Measurements from ENCODE around the gene FRMD6.

FRMD6 gene

GRCh38 chr14:51651388-51652167 is at the start of gene FRMD6:
Gene FRMD6, plus strand, starts transcription at chr14:51651910. Its CDS starts 37,927 bp downstream, at chr14:51689837.
- DNase-seq: peak; percentile 55

DNA sequence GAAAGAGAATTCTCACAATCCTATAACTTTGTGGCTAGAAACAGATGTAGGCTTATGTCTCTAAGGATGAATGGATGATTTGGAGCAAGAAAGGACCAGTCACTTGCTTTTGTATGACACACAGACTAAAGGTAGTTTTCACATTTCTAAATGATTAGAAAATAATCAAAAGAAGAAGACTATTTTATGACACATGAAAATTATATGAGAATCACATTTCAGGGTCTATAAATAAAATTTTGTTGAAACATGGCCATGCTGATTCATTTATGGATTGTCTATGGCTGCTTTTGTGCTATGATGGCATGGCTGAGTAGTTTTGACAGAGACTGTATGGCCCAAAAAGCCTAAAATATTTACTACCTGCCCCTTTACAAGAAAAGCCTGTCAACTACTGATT is 49.4 kb upstream of the FRMD6 start:
- no peak for DNase-seq

GRCh38 chr14:51603495-51603894 is 48.2 kb upstream of the FRMD6 start:
- no peak for DNase-seq

DNA sequence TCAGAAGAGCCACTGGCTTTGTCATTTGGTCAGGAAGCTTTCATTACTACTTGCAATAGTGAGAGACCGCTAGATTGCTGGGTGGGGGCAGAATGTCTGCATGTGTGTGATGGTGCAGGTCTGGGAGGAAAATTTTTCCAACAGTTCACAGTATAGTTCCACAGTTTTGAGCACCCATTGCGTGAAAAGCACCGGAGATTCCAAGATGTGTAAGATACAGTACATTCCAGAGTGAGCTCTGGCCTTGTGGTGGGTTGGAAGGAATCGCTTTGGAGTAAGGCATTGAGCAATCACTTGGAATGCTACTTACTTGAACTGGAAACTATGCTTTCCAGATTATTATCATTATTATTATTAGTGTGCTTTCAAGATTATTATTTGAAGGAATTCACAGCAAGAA is 47.6 kb upstream of the FRMD6 start:
- no peak for DNase-seq

GRCh38 chr14:51605575-51605974 is 46.1 kb upstream of the FRMD6 start:
- DNase-seq: no peak

- no peak for DNase-seq
These were observed 44.0 kb upstream of the FRMD6 start for GRCh38 chr14:51607711-51608110.

DNA sequence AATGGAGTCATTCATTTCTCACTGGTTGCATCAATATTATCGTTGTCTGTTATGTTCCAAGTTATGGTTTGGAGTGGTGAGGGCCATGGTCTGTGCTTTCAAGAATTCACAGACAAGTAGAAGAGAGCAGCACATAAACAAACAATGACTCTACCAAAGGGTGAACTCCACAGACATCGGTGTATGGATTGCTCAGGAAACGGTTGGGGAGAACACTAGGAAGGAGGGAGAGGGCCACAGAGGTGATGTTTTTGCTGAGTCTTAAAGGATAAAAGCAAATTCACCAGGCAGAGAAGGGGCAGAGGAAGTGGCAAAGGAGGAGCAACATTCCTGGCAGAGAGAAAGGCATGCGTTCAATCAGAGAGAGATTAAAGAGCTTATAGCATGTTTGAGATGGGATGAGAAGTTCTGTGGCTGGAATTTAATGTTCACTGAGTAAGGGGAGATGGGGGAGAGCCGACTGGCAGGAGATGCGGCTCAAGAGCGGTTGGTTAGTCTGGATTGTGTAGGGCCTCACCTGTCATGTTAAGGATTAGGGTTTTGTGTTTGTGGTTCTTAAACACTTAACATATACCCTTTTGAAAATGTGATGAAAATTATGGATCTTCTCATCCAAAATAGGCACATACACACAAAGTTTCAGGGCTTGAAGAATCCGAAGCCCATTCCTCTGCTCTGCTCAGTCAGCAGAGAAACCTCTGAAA is 42.3 kb upstream of the FRMD6 start:
- no peak for DNase-seq

DNA sequence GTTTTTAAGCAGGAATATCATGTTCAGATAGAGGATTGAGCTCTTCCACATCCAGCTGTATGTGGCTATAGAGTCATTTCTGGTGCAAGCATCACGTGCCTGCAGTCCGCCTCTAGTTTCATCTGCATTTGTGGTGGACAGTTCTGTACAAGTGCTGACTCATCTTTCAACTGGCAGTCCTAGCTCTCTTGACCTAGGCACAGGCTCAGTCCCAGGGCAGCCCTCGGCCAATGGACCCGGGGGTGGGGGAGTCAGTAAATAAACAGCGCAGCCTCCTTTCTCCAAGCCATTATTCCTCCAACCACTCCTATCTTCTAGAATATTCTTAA is 41.8 kb upstream of the FRMD6 start:
- no peak for DNase-seq

GRCh38 chr14:51610771-51611170 is 40.9 kb upstream of the FRMD6 start:
- no peak for DNase-seq

DNA sequence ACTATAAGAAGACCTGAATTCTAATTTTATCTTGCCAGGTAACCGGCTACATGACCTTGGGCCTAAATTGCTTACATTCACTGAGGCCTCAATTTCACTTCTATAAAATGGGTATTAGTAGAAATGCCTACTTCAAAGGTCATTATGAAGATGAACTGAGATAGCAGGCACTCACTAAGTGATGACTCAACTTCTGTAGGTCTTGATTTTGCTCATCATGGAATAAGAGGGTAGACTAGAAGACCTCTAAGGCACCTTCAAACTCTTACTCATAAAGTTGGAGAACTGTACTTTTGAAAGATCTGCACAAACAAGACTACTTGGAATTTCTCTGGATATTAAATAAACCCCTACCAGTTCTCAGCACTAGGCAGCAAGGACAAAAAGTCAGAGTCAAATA is 39.3 kb upstream of the FRMD6 start:
- no peak for DNase-seq

DNA sequence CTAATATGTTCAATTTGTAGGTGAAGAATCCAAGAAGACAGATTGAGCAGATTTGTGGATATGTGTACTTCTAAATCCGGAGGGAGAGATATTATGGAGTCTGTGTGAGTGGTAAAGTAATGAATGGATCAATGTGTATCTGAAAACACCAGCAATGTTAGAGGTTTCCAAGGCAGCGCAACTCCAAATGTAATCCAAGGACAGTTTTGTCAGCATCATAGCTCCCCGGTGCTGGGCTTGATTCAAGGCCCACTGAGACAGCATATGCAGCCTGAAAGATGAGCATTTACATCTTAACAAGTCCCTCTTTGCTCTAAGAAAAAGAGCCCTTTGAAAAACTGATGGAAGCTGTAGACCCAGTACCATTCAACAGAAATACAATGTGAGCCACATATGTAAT is 38.3 kb upstream of the FRMD6 start:
- DNase-seq: no peak

- DNase-seq: no peak
These were observed 37.0 kb upstream of the FRMD6 start for GRCh38 chr14:51614707-51615106.

GRCh38 chr14:51616256-51616655 is 35.5 kb upstream of the FRMD6 start:
- DNase-seq: no peak

- no peak for DNase-seq
These were observed 34.8 kb upstream of the FRMD6 start for GRCh38 chr14:51616724-51617409.

DNA sequence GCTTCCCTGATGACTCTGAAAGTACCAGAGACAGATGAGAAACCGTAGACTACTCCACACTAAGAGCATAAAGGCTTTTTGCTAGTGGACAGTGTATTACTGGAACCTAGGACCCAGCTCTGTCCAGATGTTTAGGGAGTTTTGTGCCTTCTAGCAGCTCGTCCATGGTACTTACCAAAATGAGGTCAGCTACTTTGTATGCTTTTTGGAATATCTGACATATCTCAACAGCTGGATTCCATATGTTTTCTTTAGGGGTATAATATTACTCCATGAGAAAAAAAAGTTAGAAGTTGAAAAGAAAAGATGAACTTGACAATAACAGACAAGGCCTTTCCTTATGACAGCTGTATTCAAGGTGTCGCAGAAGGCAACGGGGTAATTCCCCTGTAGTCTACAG is 32.1 kb upstream of the FRMD6 start:
- DNase-seq: no peak

DNA sequence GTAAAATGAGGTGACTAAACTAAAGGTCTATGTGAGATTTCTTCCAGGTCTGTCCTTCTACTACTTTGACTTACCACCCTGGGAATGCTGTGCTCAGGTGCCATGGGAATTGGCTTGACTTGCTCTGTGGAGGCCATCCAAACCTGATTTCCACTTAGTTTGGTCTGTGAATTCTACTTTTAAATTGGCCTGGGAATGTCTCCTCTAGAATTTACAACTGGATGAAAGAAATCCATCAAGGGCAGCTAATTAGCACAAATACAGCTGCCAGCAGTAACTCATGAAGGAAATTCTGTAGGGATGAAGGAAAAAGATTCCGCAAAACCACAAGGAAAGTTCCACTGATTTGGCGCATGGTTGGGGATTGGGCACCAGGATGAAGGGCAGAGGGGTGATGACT is 31.7 kb upstream of the FRMD6 start:
- no peak for DNase-seq

- no peak for DNase-seq
These were observed 30.1 kb upstream of the FRMD6 start for GRCh38 chr14:51621654-51622053.

- DNase-seq: no peak
These were observed 29.3 kb upstream of the FRMD6 start for GRCh38 chr14:51622376-51622775.

- DNase-seq: no peak
These were observed 26.6 kb upstream of the FRMD6 start for GRCh38 chr14:51624955-51625569.

DNA sequence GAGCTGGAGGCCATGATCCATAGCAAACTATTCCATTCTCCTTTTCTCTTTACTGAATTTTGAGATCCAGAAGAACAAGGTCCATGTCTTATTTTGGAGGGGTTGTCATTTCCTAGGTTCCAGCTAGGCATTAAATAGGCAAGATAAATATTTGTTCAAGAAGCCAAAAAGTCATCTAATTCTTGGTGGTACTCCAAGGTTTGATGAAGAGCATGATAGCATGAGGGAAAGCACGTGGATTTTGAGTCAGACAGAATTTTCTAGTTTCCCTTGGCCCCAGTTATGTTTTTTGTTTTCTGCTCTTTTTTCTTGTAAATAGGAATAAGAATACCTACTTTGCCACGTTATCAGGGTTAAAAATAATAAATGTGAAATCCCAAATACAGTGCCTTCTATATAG is 25.5 kb upstream of the FRMD6 start:
- DNase-seq: no peak

DNA sequence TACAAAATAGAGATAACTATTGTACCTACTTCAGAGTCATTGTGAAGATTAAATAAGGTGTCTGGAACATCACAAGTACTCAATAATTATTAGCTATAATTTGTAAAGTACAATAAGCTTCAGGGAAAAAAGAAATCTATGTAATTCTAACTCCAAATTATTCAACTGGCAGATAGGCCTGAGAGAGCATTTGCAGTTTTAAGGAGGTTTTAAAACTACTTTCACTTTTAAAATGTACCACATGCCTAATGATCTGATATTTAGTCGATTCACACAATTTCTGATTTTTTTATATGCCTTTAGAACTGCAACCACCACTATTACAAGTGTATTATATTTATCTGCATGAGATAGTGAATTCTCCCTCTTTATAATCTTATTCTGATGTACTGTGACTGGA is 24.9 kb upstream of the FRMD6 start:
- DNase-seq: no peak

- DNase-seq: no peak
These were observed 24.4 kb upstream of the FRMD6 start for GRCh38 chr14:51627313-51627712.

- no peak for DNase-seq
These were observed 23.5 kb upstream of the FRMD6 start for GRCh38 chr14:51628238-51628637.

DNA sequence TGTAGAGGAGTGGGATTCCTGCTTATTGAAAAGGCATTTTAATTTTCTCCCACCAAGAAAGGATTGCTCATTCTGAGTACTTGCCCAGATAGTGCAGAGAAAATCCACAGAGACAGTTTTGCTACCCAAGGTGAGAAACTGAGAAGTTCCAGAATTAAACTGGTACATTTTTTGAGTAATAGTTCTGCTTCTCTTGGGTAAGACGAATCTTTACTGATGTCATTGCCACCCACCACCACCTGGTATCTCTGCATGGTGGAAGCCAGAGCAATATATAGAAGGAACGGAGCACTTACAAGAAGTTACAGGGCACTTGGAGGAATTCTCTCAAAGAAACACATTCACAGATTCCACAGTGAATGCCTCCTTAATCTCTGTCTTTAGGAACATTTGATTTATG is 20.7 kb upstream of the FRMD6 start:
- no peak for DNase-seq

Measured in KG1 (cell line).